Nucleus accumbens (tissue), 56 donors: ENCODE results near the gene CORT.
"Not testable (repeated sequence)": the region's sequence is repeated elsewhere in the genome, so short reads cannot be mapped to it uniquely, and the experiment has no call there.

Experiments used
- DNase-seq, 56 donors: peaks; one replicate each; lab custom pipeline; 2025; lab: John Stamatoyannopoulos, UW

The CORT gene

GRCh38 chr1:10437052-10437451, 12.8 kb upstream of the CORT start:
- DNase-seq = no peak

GRCh38 chr1:10438677-10439163, 11.1 kb upstream of the CORT start:
- DNase-seq = no peak

- DNase-seq = no peak
Measured at GRCh38 chr1:10440305-10440704, 9.5 kb upstream of the CORT start.

GRCh38 chr1:10440794-10441193, 9.0 kb upstream of the CORT start:
- DNase-seq = no peak

- DNase-seq = no peak
Measured at GRCh38 chr1:10444248-10444647, 5.6 kb upstream of the CORT start.

GRCh38 chr1:10444795-10445397, 4.9 kb upstream of the CORT start:
- DNase-seq = no peak

GRCh38 chr1:10446790-10447422, 2.9 kb upstream of the CORT start:
- DNase-seq = no peak

GRCh38 chr1:10450156-10450814, 454 bp downstream of the CORT start:
- no peak for DNase-seq

GRCh38 chr1:10450836-10451235, 1.0 kb downstream of the CORT start:
- no peak for DNase-seq

GRCh38 chr1:10451287-10451686, 1.5 kb downstream of the CORT start:
- no peak for DNase-seq

- DNase-seq = no peak
Measured at GRCh38 chr1:10456048-10456447, 6.2 kb downstream of the CORT start.

GRCh38 chr1:10456661-10457060, 6.8 kb downstream of the CORT start:
- no peak for DNase-seq

- DNase-seq = not testable (repeated sequence)
Measured at GRCh38 chr1:10457462-10457861, 7.6 kb downstream of the CORT start.

GRCh38 chr1:10457875-10458274, 8.0 kb downstream of the CORT start:
- no peak for DNase-seq

- DNase-seq = no peak
Measured at GRCh38 chr1:10459184-10459583, 9.4 kb downstream of the CORT start.

GRCh38 chr1:10467078-10467477, 17.2 kb downstream of the CORT start:
- no peak for DNase-seq

- no peak for DNase-seq
Measured at GRCh38 chr1:10470043-10470442, 20.2 kb downstream of the CORT start.

- DNase-seq = peak in 2 of 56 donors; percentile 15 to 49
Measured at GRCh38 chr1:10471411-10472219, 21.8 kb downstream of the CORT start.

GRCh38 chr1:10472220-10473144, 22.7 kb downstream of the CORT start, which contains the start of gene DFFA:
TSS of gene DFFA (minus strand) at chr1:10472529. CDS start at chr1:10472458, 71 bp downstream.
- peak; percentile 23 to 98 (median 90) for DNase-seq
